ENCODE results near the gene ATP1A2.

The ATP1A2 gene

GRCh38 chr1:160115545-160116282, at the start of gene ATP1A2:
Gene ATP1A2, plus strand, starts transcription at chr1:160115759. Its CDS starts 103 bp downstream, at chr1:160115862.
- DNase-seq (ENCODE audit: low read depth), result no peak

DNA sequence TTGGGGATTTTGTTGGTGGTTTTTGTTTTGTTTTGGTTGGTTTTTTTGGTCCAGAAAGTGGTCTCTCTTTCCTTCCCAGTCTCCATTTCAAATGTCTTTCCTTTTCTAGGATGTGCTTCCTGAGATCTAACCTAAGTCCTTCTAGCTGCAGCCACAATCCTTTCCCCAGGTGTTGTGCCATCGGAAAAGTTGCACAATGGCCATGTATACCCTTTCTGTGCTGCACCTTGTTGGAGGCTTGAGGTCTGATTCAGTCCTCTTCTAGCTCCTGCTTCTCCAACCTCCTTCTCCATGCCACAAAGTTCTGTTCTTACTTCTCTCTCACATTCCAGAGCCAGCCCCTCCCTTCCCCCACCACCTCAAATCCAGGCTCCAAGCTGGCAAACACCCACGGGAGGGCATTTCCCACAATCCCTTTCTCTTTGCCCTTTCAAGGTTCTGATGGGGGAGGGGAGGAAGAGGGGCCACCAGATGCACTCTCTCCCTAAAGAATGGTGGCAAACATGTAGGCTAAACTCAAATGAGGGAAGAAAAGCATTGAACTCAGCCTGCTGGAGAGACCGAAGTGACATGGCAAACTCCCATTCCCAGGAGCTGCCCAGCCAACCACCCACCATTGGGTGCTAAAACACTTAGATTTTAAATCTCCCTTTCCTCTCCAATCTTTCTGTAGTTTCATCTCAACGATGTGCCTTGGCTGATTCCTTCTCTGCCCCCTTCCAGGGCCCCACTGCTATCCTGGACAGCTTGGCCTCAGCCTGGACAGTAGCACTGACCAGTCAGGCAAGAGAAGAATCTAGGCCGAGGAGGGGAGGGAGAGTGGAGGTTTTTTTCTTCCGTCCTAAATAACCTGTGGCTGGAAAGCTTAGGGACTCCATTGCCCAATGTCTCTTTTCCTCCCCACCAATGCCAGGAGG, 48.5 kb upstream of the ATP1A2 start:
- no peak for DNase-seq (ENCODE audit: low read depth)

GRCh38 chr1:160068225-160068624, 47.3 kb upstream of the ATP1A2 start:
- no peak for DNase-seq (ENCODE audit: low read depth)

DNA sequence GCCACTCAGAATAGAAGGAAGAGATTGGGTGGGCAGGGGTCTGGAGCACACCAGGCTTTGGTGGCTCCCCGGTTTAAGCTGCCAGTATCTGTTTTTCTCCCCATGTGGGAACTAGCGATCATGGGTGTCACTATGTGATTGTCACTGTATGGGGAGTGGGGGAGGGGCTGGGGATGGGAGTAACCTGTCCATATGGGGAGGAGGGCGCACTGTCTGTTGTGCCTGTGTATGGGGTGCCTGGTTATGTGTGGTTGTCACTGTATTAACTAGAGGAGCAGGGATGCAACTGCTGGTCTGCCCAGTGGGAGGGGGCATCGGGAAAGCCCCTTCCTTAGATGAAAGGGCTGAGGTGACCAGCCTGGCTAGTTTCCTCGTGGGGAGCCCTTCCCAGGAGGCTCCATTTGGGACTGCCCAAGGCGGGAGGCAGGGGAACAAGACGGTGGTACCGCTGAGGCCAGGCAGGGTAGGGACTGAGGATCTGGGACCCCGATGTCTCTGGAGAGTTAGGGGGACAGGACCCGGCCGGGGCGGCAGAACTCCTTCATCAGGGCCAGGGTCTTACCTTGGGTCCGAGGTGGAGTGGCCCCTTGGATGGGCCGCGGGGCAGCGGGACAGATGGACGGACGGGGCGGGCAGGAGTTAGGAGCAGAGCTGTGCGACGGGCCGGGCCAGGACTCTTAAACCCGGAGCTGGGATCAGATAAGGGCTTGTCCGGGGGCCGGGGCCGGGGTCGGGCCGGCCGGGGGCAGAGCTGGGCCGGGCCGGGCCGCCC, 45.9 kb upstream of the ATP1A2 start, which contains the start of gene KCNJ10:
KCNJ10 (minus strand) TSS at position 701 of the 772 bp plus-strand sequence. CDS start 27,628 bp downstream, outside the sequence.
- no peak for DNase-seq (ENCODE audit: low read depth)

DNA sequence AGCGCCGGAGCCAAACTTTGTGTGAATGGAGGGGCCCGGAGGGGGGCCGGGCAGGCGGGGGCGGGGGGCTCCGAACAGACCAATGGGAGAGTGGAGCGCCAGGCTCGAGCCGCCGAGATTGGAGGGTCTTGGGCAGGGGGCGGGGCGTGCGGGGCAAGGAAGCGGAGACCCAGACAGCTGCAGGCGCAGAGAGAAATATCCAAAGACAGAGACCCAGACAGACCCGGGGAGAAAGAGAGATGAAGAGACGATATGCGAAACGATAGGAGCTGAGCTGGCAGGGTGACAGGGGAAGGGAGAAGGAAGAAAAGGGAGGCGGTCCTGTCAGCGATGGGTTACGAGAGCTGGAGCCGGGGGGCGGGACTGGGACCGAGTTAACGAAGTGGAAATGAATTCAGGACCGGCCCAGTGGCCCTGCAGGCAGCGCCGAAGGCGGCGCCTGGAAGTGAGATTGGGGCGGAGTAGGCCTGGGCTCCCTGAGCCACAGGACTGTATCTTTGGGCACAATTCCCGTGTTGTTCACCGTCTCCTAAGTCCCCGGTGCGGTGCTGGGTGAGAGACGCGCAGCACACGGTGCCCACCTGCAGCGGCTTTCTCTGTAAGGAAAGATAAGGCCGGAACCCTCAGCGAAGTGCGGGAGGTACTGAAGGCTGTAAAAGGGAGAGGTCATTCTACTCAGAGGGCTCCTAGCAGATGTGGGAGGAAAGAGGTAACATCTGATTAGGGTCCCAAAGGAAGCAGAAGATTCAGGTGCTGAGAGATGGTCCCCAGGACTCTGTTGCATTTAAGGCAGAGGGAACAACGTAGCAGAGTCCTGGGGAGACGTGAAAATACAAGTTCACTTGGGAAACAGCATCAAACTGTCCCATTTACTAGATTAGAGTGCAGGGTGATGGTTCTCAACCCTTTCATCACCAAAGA, 45.1 kb upstream of the ATP1A2 start:
- peak; percentile 50 for DNase-seq (ENCODE audit: low read depth)

- no peak for DNase-seq (ENCODE audit: low read depth)
Measured at GRCh38 chr1:160071289-160071688, 44.3 kb upstream of the ATP1A2 start.

DNA sequence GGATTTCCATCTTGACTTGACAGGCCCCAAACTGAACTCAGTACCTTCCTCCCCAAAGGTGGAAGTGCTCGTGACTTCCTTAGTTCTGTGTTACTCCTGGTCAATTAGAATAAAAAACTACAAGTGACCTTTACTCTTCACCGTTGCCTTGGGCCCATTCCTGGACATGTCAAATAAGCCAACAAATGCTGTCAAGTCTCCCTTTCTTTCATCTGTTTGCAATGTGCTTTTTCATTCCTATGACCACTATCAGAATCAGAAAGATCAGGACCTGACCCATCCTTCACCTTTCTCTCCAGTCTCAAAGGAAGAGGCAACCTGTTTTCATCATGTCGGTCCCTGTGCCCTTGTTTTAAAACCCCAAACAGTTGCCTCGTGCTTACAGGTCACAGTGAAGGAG, 40.7 kb upstream of the ATP1A2 start:
- DNase-seq (ENCODE audit: low read depth), result no peak

DNA sequence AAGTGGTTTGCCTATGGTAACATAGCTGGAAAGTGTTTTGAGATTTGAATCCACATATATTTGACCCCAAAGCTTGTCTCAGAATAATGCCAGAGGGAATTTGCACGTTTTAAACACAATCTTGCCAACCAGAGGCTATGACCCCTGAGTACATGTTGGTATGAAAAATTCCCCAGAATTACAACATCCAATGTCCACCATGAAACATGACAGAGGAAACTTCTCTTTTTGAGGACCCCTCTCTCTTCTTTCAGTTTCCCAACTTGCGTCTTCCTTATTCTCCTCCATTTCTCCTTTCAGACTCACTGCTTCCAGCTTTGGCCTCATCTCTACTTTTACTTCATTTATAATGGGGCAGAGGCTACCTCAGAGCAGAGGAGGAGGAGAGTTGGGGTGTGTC, 39.7 kb upstream of the ATP1A2 start:
- no peak for DNase-seq (ENCODE audit: low read depth)

GRCh38 chr1:160076295-160076694, 39.3 kb upstream of the ATP1A2 start:
- no peak for DNase-seq (ENCODE audit: low read depth)

- no peak for DNase-seq (ENCODE audit: low read depth)
Measured at GRCh38 chr1:160077486-160077885, 38.1 kb upstream of the ATP1A2 start.

DNA sequence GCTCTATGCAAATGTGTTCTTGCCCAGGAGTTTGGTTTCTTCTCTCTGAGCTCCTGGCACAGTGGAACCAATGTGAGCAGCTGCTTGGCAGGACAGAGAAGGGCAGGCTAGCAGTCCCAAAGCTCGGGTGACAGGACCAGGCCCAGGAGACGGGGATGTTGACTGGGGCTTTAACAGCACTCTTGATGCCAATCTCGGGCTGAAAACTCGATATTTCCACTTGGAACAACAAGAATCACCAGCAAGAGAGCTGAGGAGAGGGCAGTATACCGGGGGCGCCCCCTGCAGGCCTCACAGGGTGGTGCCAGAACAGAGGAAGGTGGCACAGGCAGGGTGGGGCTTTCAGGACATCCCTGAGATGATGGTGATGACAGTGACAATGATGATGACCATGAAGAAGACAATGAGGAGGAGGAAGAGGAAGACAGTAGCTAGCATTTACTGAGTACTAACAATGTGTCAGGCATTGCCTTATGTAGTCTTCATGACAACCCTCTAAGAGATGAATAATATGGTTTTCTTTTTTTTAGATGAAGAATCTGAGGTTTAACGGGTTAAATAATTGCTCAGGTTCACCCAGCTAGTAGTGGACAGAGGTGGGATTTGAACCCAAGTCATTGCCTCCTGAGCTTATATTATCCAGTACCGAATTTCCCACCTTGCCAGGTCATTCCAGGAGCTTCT, 36.9 kb upstream of the ATP1A2 start:
- DNase-seq (ENCODE audit: low read depth), result no peak

- no peak for DNase-seq (ENCODE audit: low read depth)
Measured at GRCh38 chr1:160079448-160079847, 36.1 kb upstream of the ATP1A2 start.

DNA sequence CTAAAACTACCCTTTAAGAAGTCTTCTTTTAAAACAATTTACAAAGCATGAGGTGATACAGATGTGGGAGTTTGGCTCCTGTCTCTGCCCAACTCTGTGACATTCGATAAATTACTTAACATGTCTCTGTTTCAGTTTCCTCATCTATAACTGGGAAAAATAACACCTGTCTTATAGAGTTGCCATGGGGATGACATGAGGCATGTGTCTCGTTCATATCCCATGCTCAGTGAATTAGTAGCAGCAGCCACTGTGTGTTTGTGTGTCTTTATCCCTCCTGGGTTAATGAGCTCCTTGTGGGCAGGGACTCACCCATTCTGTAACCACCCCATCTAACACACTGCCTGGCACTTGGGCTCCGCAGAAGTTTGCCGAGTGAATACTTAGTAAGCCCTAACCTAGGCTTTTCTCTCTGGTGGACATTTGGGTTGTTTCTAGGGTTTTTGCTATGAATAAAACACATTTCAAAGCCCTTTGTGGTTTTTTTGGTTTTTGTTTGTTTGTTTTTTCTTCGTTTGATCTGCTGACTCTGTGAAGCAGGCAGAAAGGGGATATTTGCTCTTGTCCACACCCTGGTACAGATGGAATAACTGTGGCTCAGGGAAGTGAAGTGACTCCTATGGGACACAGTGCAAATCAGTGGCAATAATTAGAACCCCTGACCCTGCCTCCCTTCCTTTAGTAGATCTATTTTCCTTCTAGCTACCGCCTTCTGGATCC, 35.0 kb upstream of the ATP1A2 start:
- DNase-seq (ENCODE audit: low read depth), result no peak

- no peak for DNase-seq (ENCODE audit: low read depth)
Measured at GRCh38 chr1:160081261-160081936, 34.2 kb upstream of the ATP1A2 start, which contains the start of gene KCNJ9. Gene KCNJ9, plus strand, starts transcription at chr1:160081538. Its CDS starts 2,493 bp downstream, at chr1:160084031.

DNA sequence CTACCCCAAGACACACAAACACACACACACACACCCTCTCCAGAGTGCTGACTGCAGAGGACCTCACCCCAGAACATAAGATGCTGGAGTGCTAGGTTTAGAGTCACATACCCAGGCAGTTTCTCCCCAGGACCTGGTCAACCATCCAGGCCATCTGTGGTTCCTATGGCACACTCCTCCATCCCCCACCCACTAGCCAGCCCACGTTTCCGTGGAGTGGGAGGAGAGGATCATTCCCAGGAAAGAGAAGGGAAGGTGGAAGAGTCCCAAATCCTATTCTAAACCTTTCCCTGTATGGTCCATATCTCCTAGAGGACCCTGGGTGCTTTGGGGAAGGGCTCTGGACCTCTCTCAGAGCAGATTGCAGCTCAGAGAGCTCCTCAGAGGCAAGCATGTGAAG, 33.1 kb upstream of the ATP1A2 start:
- DNase-seq (ENCODE audit: low read depth), result no peak

GRCh38 chr1:160082926-160083325, 32.6 kb upstream of the ATP1A2 start:
- DNase-seq (ENCODE audit: low read depth), result no peak

DNA sequence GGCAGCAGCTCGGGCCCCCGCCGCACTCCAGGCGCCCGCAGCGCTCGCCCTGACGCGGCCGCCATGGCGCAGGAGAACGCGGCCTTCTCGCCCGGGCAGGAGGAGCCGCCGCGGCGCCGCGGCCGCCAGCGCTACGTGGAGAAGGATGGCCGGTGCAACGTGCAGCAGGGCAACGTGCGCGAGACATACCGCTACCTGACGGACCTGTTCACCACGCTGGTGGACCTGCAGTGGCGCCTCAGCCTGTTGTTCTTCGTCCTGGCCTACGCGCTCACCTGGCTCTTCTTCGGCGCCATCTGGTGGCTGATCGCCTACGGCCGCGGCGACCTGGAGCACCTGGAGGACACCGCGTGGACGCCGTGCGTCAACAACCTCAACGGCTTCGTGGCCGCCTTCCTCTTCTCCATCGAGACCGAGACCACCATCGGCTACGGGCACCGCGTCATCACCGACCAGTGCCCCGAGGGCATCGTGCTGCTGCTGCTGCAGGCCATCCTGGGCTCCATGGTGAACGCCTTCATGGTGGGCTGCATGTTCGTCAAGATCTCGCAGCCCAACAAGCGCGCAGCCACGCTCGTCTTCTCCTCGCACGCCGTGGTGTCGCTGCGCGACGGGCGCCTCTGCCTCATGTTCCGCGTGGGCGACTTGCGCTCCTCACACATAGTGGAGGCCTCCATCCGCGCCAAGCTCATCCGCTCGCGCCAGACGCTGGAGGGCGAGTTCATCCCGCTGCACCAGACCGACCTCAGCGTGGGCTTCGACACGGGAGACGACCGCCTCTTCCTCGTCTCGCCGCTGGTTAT, 31.4 kb upstream of the ATP1A2 start:
- peak; percentile 56 for DNase-seq (ENCODE audit: low read depth)

- DNase-seq (ENCODE audit: low read depth), result no peak
Measured at GRCh38 chr1:160084771-160085321, 30.7 kb upstream of the ATP1A2 start.

All from activated T-helper 1 cell treated with Interleukin-2 at 50 U/mL for 16 hours (primary cell).